ENCODE results near the gene PAXIP1.
"Not testable (repeated sequence)": the region's sequence is repeated elsewhere in the genome, so short reads cannot be mapped to it uniquely, and the experiment has no call there.

The PAXIP1 gene

GRCh38 chr7:155003092-155003375 lies at the start of gene PAXIP1:
PAXIP1 (minus strand) TSS chr7:155003124; CDS start chr7:155002929, 195 bp downstream.
- peak; percentile 89 for DNase-seq

GRCh38 chr7:155051355-155051754 lies 48.4 kb upstream of the PAXIP1 start:
- no peak for DNase-seq

GRCh38 chr7:155048006-155048405 lies 45.1 kb upstream of the PAXIP1 start:
- no peak for DNase-seq

GRCh38 chr7:155043756-155044155 lies 40.8 kb upstream of the PAXIP1 start:
- no peak for DNase-seq

- no peak for DNase-seq
Measured at GRCh38 chr7:155038335-155038734, 35.4 kb upstream of the PAXIP1 start.

GRCh38 chr7:155034495-155034894 lies 31.6 kb upstream of the PAXIP1 start:
- not testable (repeated sequence) for DNase-seq

GRCh38 chr7:155032978-155033377 lies 30.1 kb upstream of the PAXIP1 start:
- DNase-seq, result no peak

- no peak for DNase-seq
Measured at GRCh38 chr7:155027879-155028278, 25.0 kb upstream of the PAXIP1 start.

- DNase-seq, result no peak
Measured at GRCh38 chr7:155021699-155022145, 18.8 kb upstream of the PAXIP1 start.

- DNase-seq, result no peak
Measured at GRCh38 chr7:155020996-155021395, 18.1 kb upstream of the PAXIP1 start.

- no peak for DNase-seq
Measured at GRCh38 chr7:155017834-155018233, 14.9 kb upstream of the PAXIP1 start.

- no peak for DNase-seq
Measured at GRCh38 chr7:155011086-155011485, 8.2 kb upstream of the PAXIP1 start.

GRCh38 chr7:155009570-155010157 lies 6.7 kb upstream of the PAXIP1 start:
- DNase-seq, result peak; percentile 3

GRCh38 chr7:155007947-155008346 lies 5.0 kb upstream of the PAXIP1 start:
- DNase-seq, result peak; percentile 34

GRCh38 chr7:155003376-155004214 lies 671 bp upstream of the PAXIP1 start:
- DNase-seq, result peak; percentile 95

GRCh38 chr7:155002411-155003091 lies 373 bp downstream of the PAXIP1 start:
- peak; percentile 85 for DNase-seq

GRCh38 chr7:155001756-155002410 lies 1.0 kb downstream of the PAXIP1 start:
- no peak for DNase-seq

- DNase-seq, result no peak
Measured at GRCh38 chr7:155000795-155001194, 2.1 kb downstream of the PAXIP1 start.

GRCh38 chr7:154998481-154998880 lies 4.4 kb downstream of the PAXIP1 start:
- no peak for DNase-seq

GRCh38 chr7:154997840-154998370 lies 5.0 kb downstream of the PAXIP1 start:
- DNase-seq, result no peak

- no peak for DNase-seq
Measured at GRCh38 chr7:154996756-154997155, 6.2 kb downstream of the PAXIP1 start.

- DNase-seq, result no peak
Measured at GRCh38 chr7:154996101-154996500, 6.8 kb downstream of the PAXIP1 start.

GRCh38 chr7:154994996-154995395 lies 7.9 kb downstream of the PAXIP1 start:
- no peak for DNase-seq

Data from eye (tissue), 1 donor.